ENCODE measurements around the gene ARHGAP15.

The ARHGAP15 gene

DNA sequence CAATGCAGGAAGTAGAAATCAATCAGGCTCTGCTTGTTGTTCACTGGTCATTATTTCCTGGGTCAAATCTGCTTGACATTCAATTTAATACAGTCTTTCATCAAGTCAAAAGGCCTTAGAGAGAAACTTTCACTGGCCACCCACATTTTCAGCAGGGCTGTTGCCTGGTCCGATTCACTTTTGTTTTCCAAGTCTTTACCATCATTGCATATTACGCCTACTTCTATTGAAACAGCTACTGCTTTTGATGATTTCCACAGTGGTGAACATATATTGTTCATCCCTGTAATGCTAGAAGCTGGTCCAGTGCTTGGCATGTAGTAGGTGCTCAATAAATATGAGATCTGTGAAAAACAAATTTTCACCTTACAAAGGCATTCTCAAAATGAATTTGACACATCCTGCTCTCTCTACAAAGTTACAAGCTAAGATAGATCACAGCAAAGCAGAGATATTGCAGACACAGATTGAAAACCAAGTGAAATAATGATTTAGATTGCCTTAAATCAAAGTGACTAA, 600.1 kb downstream of the ARHGAP15 start:
- H3K36me3 ChIP-seq = no peaks in the 10 kb centered on the region
- no peak overlapping the region for H3K27ac ChIP-seq
- TF ChIP-seq, protein P1, sequence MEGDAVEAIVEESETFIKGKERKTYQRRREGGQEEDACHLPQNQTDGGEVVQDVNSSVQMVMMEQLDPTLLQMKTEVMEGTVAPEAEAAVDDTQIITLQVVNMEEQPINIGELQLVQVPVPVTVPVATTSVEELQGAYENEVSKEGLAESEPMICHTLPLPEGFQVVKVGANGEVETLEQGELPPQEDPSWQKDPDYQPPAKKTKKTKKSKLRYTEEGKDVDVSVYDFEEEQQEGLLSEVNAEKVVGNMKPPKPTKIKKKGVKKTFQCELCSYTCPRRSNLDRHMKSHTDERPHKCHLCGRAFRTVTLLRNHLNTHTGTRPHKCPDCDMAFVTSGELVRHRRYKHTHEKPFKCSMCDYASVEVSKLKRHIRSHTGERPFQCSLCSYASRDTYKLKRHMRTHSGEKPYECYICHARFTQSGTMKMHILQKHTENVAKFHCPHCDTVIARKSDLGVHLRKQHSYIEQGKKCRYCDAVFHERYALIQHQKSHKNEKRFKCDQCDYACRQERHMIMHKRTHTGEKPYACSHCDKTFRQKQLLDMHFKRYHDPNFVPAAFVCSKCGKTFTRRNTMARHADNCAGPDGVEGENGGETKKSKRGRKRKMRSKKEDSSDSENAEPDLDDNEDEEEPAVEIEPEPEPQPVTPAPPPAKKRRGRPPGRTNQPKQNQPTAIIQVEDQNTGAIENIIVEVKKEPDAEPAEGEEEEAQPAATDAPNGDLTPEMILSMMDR (IDR thresholded peaks at IDR 0.05; ENCODE audit: low read depth, low read length) = no peak
- H3K4me3 ChIP-seq (ENCODE audit: low read depth, low read length) = no peak overlapping the region
- H3K9me3 ChIP-seq (ENCODE audit: severe bottlenecking) = no peaks in the 10 kb centered on the region
- H3K27me3 ChIP-seq (ENCODE audit: insufficient read depth, low read depth, severe bottlenecking) = no peaks in the 10 kb centered on the region
- DNase-seq = no peak

DNA sequence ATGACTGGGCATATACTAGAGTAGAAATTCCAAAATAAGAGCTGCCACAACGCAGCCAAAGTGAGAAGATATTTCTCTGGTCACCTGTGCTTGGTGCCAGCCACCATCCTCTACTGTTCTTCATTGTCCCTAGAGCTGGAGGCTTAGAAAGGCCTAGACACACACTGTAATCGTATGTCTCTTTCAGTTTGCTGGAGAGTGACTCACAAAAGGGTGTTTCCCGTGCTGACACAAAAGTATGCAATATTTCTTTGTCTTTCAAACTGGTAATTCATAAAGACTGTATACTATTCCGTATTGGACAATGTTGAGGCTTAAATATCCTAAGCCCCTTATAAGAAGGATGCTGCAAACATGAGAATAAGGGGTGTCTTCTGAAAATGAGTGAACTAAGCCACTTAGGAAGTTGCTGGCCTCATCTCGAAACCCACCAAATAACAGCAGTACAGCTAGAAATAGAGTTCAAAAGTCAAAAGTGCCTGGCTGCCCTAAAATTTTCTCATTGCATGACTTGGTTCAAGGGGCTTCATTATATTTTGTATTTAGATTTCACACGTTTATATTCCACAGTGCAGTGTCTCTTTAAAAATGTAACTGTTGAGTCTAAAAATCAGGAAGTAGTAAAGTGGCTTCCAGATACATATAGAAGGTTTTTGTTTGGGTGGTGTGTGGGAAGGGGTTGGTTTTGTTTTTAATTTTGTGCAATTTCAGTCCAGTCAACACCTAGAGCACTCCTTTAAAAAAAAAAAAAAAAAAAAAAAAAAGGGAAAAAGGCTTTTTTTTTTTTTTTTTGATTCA, 601.1 kb downstream of the ARHGAP15 start:
- TF ChIP-seq, protein P1 (IDR thresholded peaks at IDR 0.05; ENCODE audit: low read depth, low read length) = no peak
- no peak overlapping the region for H3K4me3 ChIP-seq (ENCODE audit: low read depth, low read length)
- no peaks in the 10 kb centered on the region for H3K9me3 ChIP-seq (ENCODE audit: severe bottlenecking)
- H3K27me3 ChIP-seq (ENCODE audit: insufficient read depth, low read depth, severe bottlenecking) = no peaks in the 10 kb centered on the region
- H3K27ac ChIP-seq = no peak overlapping the region
- no peak for DNase-seq
- H3K36me3 ChIP-seq = no peaks in the 10 kb centered on the region

DNA sequence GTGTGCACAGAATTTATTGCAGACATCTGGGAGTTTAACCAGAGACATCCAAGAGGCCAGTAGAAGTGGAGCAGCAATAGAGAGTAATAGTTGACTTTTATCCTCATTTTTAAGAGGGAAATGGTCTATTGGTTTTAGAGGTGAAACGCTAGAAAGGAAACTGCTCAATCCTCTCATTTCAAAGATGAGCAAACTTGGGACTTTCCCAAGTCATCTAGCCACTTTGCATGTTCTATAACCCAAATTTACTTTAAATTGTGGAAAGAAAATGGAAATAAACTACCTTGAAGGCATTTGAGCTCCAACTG, 601.7 kb downstream of the ARHGAP15 start:
- H3K27ac ChIP-seq = no peak overlapping the region
- TF ChIP-seq, protein P1 (IDR thresholded peaks at IDR 0.05; ENCODE audit: low read depth, low read length) = no peak
- no peaks in the 10 kb centered on the region for H3K27me3 ChIP-seq (ENCODE audit: insufficient read depth, low read depth, severe bottlenecking)

DNA sequence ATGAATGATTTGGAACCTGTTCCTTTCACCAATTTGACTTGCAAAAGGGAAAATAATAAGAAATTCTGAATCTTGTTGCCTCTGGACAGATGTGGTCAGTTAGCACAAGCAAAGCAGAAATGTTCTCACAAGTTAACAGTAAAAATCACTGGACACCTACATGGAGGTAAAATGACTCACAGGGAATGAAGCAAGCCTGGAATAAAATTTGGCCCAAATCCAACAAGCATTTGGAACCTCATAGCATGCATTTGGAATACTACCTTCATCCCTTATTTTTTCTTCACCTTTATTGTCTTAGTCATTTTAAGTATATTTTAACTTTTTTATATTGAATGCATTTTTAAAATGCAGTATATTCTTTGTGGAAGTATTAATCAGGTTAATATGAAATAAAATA, 602.9 kb downstream of the ARHGAP15 start:
- Histone ChIP-seq H3K9me3 (ENCODE audit: severe bottlenecking) (no peaks in the 10 kb centered on the region), H3K27ac (no peak overlapping the region), H3K36me3 (no peaks in the 10 kb centered on the region), H3K27me3 (ENCODE audit: insufficient read depth, low read depth, severe bottlenecking) (no peaks in the 10 kb centered on the region), H3K4me3 (ENCODE audit: low read depth, low read length) (no peak overlapping the region)
- DNase-seq = no peak
- TF ChIP-seq, protein P1 (IDR thresholded peaks at IDR 0.05; ENCODE audit: low read depth, low read length) = no peak

More for the DNA sequence above, 601.7 kb downstream of the ARHGAP15 start:
- no peak for DNase-seq
- Histone ChIP-seq H3K36me3 (no peaks in the 10 kb centered on the region), H3K4me3 (ENCODE audit: low read depth, low read length) (no peak overlapping the region), H3K9me3 (ENCODE audit: severe bottlenecking) (no peaks in the 10 kb centered on the region)

DNA sequence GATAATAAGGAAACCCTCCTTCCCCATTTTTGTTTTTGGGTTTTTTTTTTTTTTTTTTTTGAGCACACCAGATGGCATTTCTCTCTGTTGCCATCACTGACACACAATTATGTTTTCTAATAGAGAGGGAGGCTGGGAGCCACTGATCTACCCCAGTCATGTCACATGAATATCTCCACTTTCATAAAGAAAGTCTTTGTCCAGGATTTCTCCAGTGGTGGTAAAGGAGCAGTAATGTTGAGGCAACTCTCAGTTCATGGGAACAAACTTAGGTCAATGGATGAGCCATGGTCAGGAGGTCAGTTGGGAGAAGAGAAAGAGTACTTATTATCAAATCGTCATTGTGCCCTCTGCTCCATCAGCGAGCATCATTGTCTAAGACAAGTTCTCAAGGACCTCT, 603.7 kb downstream of the ARHGAP15 start:
- no peak for DNase-seq
- TF ChIP-seq, protein P1 (IDR thresholded peaks at IDR 0.05; ENCODE audit: low read depth, low read length) = no peak
- Histone ChIP-seq H3K36me3 (no peaks in the 10 kb centered on the region), H3K9me3 (ENCODE audit: severe bottlenecking) (no peaks in the 10 kb centered on the region), H3K27me3 (ENCODE audit: insufficient read depth, low read depth, severe bottlenecking) (no peaks in the 10 kb centered on the region), H3K4me3 (ENCODE audit: low read depth, low read length) (no peak overlapping the region), H3K27ac (no peak overlapping the region)

GRCh38 chr2:143734507-143734906, 605.3 kb downstream of the ARHGAP15 start:
- Histone ChIP-seq H3K9me3 (ENCODE audit: severe bottlenecking) (no peaks in the 10 kb centered on the region), H3K27ac (no peak overlapping the region), H3K4me3 (ENCODE audit: low read depth, low read length) (no peak overlapping the region), H3K36me3 (no peaks in the 10 kb centered on the region), H3K27me3 (ENCODE audit: insufficient read depth, low read depth, severe bottlenecking) (no peaks in the 10 kb centered on the region)
- no peak for DNase-seq
- TF ChIP-seq, protein P1 (IDR thresholded peaks at IDR 0.05; ENCODE audit: low read depth, low read length) = no peak
